Brain microvascular endothelial cell (primary cell): ENCODE results near the gene IPO9.

Experiments
- DNase-seq: peaks from one replicate; pipeline ENCODE4 v3.0.0-alpha.2; 2020
- H3K27ac ChIP-seq: fragments of 250-450 bp; sonication (Bioruptor Pico); 2 replicates; pipeline ENCODE4 v1.5.1; 2020; ENCODE audit warnings: mild to moderate bottlenecking, moderate library complexity
- H3K27me3 ChIP-seq: fragments of 250-450 bp; sonication (Bioruptor Pico); replicated peaks from 2 replicates; pipeline ENCODE4 v1.5.1; 2020; ENCODE audit warnings: mild to moderate bottlenecking
- H3K36me3 ChIP-seq: fragments of 250-450 bp; sonication (Bioruptor Pico); replicated peaks from 2 replicates; pipeline ENCODE4 v1.5.1; 2020; ENCODE audit warnings: mild to moderate bottlenecking
- H3K4me3 ChIP-seq: 2 replicates; pipeline ENCODE4 v1.5.1; 2011; ENCODE audit warnings: low read depth, mild to moderate bottlenecking, control low read depth, low read length, moderate library complexity
- CTCF ChIP-seq: IDR thresholded peaks from 2 replicates; pipeline ENCODE4 v1.5.1; 2011; ENCODE audit warnings: low read depth, mild to moderate bottlenecking, moderate library complexity, low read length, control low read depth, inconsistent platforms; ENCODE audit errors: missing control alignments
- in situ Hi-C: cut with HindIII; loops from 2 replicates; pipeline ENCODE4 v1.10.0; 2017; ENCODE audit warnings: low sequenced_read_pairs, low pct_ligation_motif_present

The IPO9 gene

DNA sequence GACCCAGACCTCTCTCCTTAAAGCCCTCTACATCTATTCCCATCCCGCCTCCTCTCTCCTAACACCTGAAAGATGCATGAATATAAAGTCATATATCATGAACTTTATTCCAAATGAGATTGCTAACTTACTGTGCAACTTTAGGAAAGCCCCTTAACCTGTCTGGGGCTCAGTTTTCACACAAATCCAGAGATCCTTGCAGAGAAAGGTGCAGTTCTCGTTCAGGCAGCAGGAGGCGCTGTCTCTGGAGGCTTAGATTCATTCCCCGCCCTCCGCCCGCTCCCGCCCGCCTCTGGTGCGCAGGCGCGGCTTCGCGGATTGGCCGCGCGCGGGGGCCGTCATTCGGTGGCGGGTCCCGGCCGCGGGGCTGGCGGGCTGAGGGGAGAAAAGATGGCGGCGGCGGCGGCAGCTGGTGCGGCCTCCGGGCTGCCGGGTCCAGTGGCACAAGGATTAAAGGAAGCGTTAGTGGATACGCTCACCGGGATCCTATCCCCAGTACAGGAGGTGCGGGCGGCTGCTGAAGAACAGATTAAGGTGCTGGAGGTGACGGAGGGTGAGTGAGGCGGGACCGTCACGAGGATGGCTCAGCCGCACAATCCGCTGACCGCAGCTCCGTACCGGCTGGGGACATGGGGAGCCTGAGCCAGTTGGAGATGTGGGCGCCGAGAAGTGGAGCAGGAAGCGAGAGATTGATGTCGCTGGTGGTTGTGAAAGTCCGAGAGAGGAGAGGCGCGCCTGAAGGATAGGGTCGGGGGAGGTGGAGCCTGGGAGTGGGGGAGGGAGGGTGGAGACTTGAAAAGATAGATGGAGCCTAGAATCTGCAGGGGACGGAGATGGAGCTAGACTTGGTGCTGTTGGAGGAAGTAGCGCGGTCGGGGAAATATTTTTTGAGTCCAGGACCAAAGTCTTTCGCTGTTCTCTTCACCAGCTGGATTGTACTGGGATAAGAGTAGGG, at the start of gene IPO9:
Gene IPO9, plus strand, starts transcription at position 338 of the 955 bp plus-strand sequence. Its CDS starts 53 bp downstream, at position 391.
- DNase-seq = peak; percentile 87
- H3K27me3 ChIP-seq = no peaks in the 10 kb centered on the region
- peak; percentile 88 for TF ChIP-seq CTCF
- in situ Hi-C loops = no loop called here
- peaks cover 10% of the 10 kb centered on the region for H3K36me3 ChIP-seq
- peak within 1 kb of the TSS; percentile 91 for H3K27ac ChIP-seq
- H3K4me3 ChIP-seq = peak within 1 kb of the TSS; percentile 100

DNA sequence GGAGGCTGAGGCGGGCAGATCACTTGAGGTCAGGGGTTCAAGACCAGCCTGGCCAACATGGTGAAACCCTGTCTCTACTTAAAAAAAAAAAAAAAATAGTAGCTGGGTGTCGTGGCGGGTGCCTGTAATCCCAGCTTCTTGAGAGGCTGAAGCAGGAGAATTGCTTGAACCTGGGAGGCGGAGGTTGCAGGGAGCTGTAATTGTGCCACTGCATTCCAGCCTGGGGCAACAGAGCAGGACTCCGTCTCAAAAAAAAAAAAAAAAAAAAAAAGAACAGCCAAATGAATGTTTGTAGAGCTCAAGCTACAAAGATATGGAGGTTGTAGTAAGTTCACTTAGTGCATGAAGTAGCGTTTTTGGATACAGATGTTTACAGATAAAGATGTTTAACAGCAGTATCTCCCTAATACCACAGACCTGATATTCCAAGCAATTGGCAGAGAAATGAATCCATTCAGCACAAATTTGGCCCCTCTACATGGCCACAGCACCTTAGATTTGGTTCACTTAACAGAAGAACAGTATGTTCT, 49.5 kb upstream of the IPO9 start:
- no peak for DNase-seq
- Histone ChIP-seq H3K4me3 (no peak overlapping the region), H3K27ac (peak overlapping the region; percentile 45), H3K27me3 (no peaks in the 10 kb centered on the region), H3K36me3 (peaks cover 47% of the 10 kb centered on the region)
- TF ChIP-seq CTCF = no peak
- in situ Hi-C loops = no loop called here

DNA sequence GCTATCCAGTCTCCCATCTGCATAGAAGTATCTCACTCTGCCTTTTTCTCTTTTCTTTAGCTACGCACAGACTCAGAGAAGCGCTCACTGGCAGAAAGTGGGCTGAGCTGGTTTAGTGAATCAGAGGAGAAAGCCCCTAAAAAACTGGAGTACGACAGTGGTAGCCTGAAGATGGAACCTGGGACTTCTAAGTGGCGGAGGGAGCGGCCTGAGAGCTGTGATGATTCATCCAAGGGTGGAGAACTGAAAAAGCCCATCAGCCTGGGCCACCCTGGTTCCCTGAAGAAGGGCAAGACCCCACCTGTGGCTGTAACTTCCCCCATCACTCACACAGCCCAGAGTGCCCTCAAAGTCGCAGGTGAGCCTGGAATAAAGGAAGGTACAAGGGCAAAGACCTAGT, 48.0 kb upstream of the IPO9 start:
- peak overlapping the region; percentile 26 for H3K27ac ChIP-seq
- TF ChIP-seq CTCF = no peak
- peaks cover 57% of the 10 kb centered on the region for H3K36me3 ChIP-seq
- H3K27me3 ChIP-seq = no peaks in the 10 kb centered on the region
- H3K4me3 ChIP-seq = no peak overlapping the region
- in situ Hi-C loops = no loop called here
- no peak for DNase-seq

DNA sequence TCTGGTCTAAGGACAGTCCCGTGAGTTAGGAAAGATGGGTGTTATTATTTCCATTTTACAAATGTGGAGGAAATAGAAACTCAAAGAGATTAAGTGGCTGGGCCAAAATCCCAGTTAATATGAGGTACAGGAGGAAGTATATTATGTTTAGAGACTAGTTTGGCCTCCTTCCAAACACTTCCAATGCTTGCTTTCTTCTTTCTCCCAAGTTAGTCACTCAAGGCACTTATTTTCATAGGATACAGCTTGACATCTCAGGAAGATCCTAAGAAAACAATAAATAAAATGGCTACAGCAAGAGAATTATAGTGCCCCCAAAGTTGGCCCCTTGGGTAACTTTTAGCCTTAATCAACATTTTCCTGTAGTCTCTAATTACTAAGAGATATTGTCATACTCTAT, 47.5 kb upstream of the IPO9 start:
- TF ChIP-seq CTCF = no peak
- no peaks in the 10 kb centered on the region for H3K27me3 ChIP-seq
- no peak overlapping the region for H3K4me3 ChIP-seq
- H3K27ac ChIP-seq = peak overlapping the region; percentile 3
- in situ Hi-C loops = no loop called here
- H3K36me3 ChIP-seq = peaks cover 62% of the 10 kb centered on the region
- no peak for DNase-seq

GRCh38 chr1:201782353-201782752, 46.6 kb upstream of the IPO9 start:
- Histone ChIP-seq H3K27ac (no peak overlapping the region), H3K27me3 (no peaks in the 10 kb centered on the region), H3K4me3 (no peak overlapping the region), H3K36me3 (peaks cover 66% of the 10 kb centered on the region)
- in situ Hi-C loops = no loop called here
- TF ChIP-seq CTCF = no peak
- no peak for DNase-seq
